GM18519 (cell line): ENCODE measurements around the gene SOWAHA.
"Not testable (repeated sequence)": the region's sequence is repeated elsewhere in the genome, so short reads cannot be mapped to it uniquely, and the experiment has no call there.

Experiments
- ATAC-seq: cut with Tn5 transposase; IDR thresholded peaks from one replicate; pipeline ENCODE4 v1.9.1; 2021; ENCODE audit warnings: mild to moderate bottlenecking, moderate library complexity; ENCODE audit not compliant: unreplicated experiment, low FRiP score

The SOWAHA gene

GRCh38 chr5:132848270-132848669, 35.2 kb downstream of the SOWAHA start:
- ATAC-seq, result no peak

GRCh38 chr5:132849347-132849746, 36.2 kb downstream of the SOWAHA start:
- no peak for ATAC-seq

DNA sequence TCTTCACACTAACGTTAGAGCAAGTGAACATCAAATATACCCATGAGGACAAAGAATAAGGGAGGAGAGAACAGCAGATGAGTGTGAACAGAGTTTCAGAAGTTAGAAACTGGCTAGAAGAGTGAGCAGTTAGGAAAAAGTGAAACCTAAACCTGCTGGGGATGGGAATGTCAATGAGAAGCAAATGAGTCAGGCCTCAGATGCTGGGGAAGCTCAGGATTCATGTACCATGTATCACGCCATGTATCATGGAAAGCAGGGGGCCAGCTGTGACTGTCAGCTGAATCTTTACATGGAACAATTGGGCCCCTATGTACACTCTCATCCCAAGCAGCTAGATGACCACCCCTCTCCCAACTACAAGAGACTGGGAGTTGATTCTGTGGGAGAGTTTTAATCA, 37.0 kb downstream of the SOWAHA start:
- ATAC-seq, result no peak

- no peak for ATAC-seq
These were observed 40.2 kb downstream of the SOWAHA start for GRCh38 chr5:132853323-132853722.

DNA sequence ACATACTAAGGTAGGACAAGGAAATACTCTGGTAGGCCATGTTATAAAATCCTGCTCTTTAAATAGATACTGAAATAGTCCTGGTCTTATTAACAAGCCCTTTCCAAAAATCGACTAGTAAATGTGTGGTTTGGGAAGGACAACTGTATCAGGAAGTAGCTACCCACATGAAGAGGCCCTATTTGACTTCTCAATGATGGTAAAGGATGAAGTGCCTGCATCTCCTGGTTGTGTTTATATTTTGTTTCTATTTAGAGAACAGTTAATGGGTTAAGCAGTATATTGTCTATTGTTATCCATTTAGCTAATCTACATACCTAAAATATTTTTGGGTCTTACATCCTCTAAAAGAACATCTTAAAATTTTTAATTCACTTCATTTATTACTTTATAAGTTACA, 40.7 kb downstream of the SOWAHA start:
- no peak for ATAC-seq

DNA sequence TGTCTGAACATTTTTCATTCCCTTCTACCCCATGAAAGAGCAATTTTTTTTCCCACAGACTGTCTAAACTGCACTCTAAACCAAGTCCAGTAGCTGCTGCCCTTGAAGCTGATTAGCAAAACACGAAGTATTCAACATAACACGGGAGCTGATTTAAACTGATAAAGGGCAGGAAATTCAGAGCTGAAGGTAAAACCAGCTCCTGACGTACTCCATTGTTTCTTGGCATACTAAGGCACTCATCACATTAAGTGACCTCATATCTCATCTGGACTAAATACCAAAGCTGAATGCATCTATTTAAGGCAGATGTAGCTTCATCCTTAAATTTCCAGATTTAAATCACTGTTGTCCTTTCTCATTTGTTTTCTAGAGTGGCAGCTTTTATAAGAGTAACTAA, 41.2 kb downstream of the SOWAHA start:
- no peak for ATAC-seq

DNA sequence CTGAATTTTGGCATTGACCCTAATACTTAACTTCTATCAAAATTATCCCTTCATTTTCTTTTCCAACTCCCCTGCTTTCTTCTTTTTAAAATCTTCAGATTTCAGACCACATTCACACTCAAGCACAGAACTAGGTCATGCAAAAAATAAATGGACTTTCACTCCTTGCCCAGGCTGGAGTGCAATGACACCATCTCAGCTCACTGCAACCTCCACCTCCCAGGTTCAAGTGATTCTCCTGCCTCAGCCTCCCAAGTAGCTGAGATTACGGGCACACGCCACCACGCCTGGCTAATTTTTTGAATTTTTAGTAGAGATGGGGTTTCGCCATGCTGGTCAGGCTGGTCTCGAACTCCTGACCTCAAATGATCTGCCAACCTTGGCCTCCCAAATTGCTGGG, 41.9 kb downstream of the SOWAHA start:
- not testable (repeated sequence) for ATAC-seq

- ATAC-seq, result no peak
These were observed 42.9 kb downstream of the SOWAHA start for GRCh38 chr5:132856011-132856410.

DNA sequence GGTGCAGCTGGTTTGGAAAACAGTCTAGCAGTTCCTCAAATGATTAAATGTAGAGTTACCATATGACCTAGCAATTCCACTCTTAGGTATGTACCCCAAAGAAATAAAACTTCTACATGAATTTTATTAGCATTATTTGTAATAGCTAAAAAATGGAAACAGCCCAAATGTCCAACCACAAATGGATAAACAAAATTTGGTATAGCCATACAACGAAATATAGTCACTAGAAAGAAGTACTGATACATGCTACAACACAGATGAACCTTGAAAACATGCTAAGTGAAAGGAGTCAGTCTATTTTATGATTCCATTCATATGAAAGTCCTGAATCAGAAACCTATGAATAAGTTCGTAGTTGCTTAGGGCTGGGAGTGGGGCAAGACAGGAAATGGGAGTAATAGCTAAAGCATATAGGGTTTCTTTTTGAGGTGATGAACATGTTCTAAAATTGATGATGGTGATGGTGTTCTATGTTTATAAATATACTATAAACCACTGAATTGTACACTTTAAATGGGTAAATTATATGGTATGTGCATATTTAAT, 46.9 kb downstream of the SOWAHA start:
- no peak for ATAC-seq

- no peak for ATAC-seq
These were observed 47.6 kb downstream of the SOWAHA start for GRCh38 chr5:132860742-132861141.

DNA sequence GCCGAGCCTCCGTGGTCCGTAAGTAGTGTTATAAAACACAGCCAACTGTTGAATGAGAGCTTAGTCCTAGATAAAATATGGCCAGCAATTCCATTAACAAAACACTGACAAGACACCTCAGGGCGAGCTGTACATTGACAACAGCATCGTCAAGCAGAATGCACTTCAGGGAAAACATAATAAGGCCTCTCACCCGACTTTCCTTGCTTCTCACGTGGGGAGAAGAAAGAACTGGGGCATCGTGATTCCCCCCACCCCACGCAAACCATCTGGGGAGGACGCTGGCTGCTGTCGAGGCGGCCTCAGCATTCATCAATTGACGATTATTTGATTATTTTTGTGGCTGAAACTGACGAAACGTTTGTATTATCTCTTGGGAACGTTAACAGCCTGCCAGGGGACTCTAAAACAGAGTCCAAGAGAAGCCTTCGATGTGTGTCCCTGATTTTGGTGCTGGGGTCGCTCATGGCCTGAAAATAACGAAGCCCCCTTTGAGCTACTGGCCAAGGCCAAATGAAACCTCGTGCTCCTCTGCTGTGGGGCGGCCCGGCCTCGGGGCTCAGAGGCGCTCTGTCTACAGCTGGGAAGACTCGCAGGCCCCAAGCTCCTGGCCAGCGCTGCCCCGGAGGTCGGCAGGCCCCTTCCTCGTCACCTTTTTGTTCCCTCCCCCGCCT, 52.7 kb downstream of the SOWAHA start:
- ATAC-seq, result no peak
